Liver (tissue), 9 donors: ENCODE measurements around the gene ZC3H6. TPM values are rescaled to one million over a fixed set of nuclear protein-coding genes. Genes with fewer than 3 reads are reported as not detected.

Experiments used
- DNase-seq: peaks from one replicate; pipeline ENCODE4 v3.0.0-alpha.2; 2017; ENCODE audit warnings: low spot score
- H3K27ac ChIP-seq, 2 donors: one replicate each; pipeline ENCODE4 v1.7.0; 2013; ENCODE audit warnings: inconsistent platforms in 2 of 2, low read length in 2 of 2, control low read depth in 1 of 2, low read depth in 1 of 2, mild to moderate bottlenecking in 1 of 2
- H3K27me3 ChIP-seq, 4 donors: one replicate each; pipeline versions ENCODE4 v1.6.1 to v1.7.0; 2013; ENCODE audit warnings: low read length in 3 of 4, inconsistent platforms in 1 of 4, mild to moderate bottlenecking in 1 of 4, moderate library complexity in 1 of 4; ENCODE audit not compliant: control insufficient read depth in 4 of 4, insufficient read depth in 4 of 4
- H3K36me3 ChIP-seq, 4 donors: one replicate each; pipeline versions ENCODE4 v1.6.1 to v1.7.0; 2013; ENCODE audit warnings: low read length in 3 of 4, mild to moderate bottlenecking in 3 of 4, low read depth in 1 of 4, moderate library complexity in 1 of 4; ENCODE audit not compliant: control insufficient read depth in 4 of 4, insufficient read depth in 3 of 4
- H3K4me1 ChIP-seq, 4 donors: one replicate each; pipeline versions ENCODE4 v1.6.1 to v1.7.0; 2013; ENCODE audit warnings: low read length in 3 of 4, mild to moderate bottlenecking in 3 of 4, moderate library complexity in 1 of 4; ENCODE audit not compliant: control insufficient read depth in 4 of 4, insufficient read depth in 4 of 4
- H3K4me3 ChIP-seq, 3 donors: one replicate each; pipeline versions ENCODE4 v1.6.1 to v1.7.0; 2013; ENCODE audit warnings: low read length in 3 of 3, control low read depth in 1 of 3, low read depth in 1 of 3, mild to moderate bottlenecking in 1 of 3
- H3K9ac ChIP-seq, 2 donors: one replicate each; pipeline ENCODE4 v1.7.0; 2013; ENCODE audit warnings: low read length in 2 of 2, mild to moderate bottlenecking in 2 of 2, moderate library complexity in 2 of 2, control low read depth in 1 of 2, low read depth in 1 of 2
- H3K9me3 ChIP-seq, 4 donors: one replicate each; pipeline versions ENCODE4 v1.6.1 to v1.7.0; 2013; ENCODE audit warnings: low read length in 3 of 4; ENCODE audit not compliant: control insufficient read depth in 4 of 4
- ATF3 ChIP-seq: IDR thresholded peaks from 2 replicates; pipeline ENCODE4 v1.6.1; 2016; ENCODE audit warnings: antibody characterized with exemption
- CTCF ChIP-seq: fragments of 150-350 bp; IDR thresholded peaks from 2 replicates; pipeline ENCODE4 v1.5.1; 2017; ENCODE audit warnings: improper control_type of control experiment, low read depth, low read length; ENCODE audit not compliant: missing input control
- EGR1 ChIP-seq, 2 donors: IDR thresholded peaks; 2 replicates each; pipeline ENCODE4 v1.6.1; 2016 to 2018; ENCODE audit warnings: antibody characterized with exemption in 2 of 2, low read depth in 2 of 2
- FOXA1 ChIP-seq: IDR thresholded peaks from 2 replicates; pipeline ENCODE4 v1.6.1; 2016; ENCODE audit warnings: antibody characterized with exemption
- FOXA2 ChIP-seq: IDR thresholded peaks from 2 replicates; pipeline ENCODE4 v1.6.1; 2016; ENCODE audit warnings: antibody characterized with exemption
- HNF4A ChIP-seq, 2 donors: conservative IDR thresholded peaks; 2 replicates each; pipeline ENCODE4 v1.6.1; 2016; ENCODE audit warnings: antibody characterized with exemption in 2 of 2, mild to moderate bottlenecking in 2 of 2
- HNF4G ChIP-seq: IDR thresholded peaks from 2 replicates; pipeline ENCODE4 v1.6.1; 2016; ENCODE audit warnings: antibody characterized with exemption
- JUND ChIP-seq, 2 donors: IDR thresholded peaks; 2 replicates each; pipeline ENCODE4 v1.6.1; 2016; ENCODE audit warnings: antibody characterized with exemption in 2 of 2
- MAX ChIP-seq: IDR thresholded peaks from 2 replicates; pipeline ENCODE4 v1.6.1; 2016; ENCODE audit warnings: antibody characterized with exemption
- NR2F2 ChIP-seq: IDR thresholded peaks from 2 replicates; pipeline ENCODE4 v1.6.1; 2016; ENCODE audit warnings: antibody characterized with exemption
- RAD21 ChIP-seq, 2 donors: IDR thresholded peaks; 2 replicates each; pipeline ENCODE4 v1.6.1; 2016; ENCODE audit warnings: antibody characterized with exemption in 2 of 2, mild to moderate bottlenecking in 2 of 2
- REST ChIP-seq: IDR thresholded peaks from 2 replicates; pipeline ENCODE4 v1.6.1; 2016; ENCODE audit warnings: antibody characterized with exemption, mild to moderate bottlenecking
- RXRA ChIP-seq, 2 donors: IDR thresholded peaks; 2 replicates each; pipeline ENCODE4 v1.6.1; 2017 to 2018; ENCODE audit warnings: antibody characterized with exemption in 2 of 2, mild to moderate bottlenecking in 1 of 2
- TAF1 ChIP-seq: conservative IDR thresholded peaks from 2 replicates; pipeline ENCODE4 v1.6.1; 2016; ENCODE audit warnings: antibody characterized with exemption, mild to moderate bottlenecking
- ZBTB33 ChIP-seq: IDR thresholded peaks from 2 replicates; pipeline ENCODE4 v1.6.1; 2016; ENCODE audit warnings: antibody characterized with exemption
- WGBS: extraction: QIAGEN DNeasy Blood & Tissue Kit; methylation state at CpG from one replicate; pipeline ENCODE4 v1.1.7; 2013; 5-methylcytosine and 5-hydroxymethylcytosine counted together
- polyA plus RNA-seq, 2 donors: library from polyadenylated mRNA; stranded (reverse) in 1 of 2; unstranded in 1 of 2; fragments of 200-250 nt in 1 of 2; fragments of >200 nt in 1 of 2; fragmentation: Nextera tagmentation in 1 of 2; extraction: Ambion mirVana in 1 of 2; gene quantifications; one replicate each; pipeline versions ENCODE4 v1.2.1 to v1.2.3, GENCODE V29; 2013 to 2015
- total RNA-seq, 2 donors: library from RNA; depleted of rRNA; stranded (reverse); fragments of >200 nt; gene quantifications; one replicate each; pipeline ENCODE4 v1.2.3, GENCODE V29; 2014
- donor health status: healthy.
- donor health status: healthy.
- donor health status: healthy.
- donor health status: healthy.
- donor health status: healthy.

ZC3H6 gene
- total and polyA plus RNA-seq, 4 donors, result 0.32 to 5.8 (median 2.3) TPM

- peaks cover 0 to 9% (median under 1%) of the 10 kb centered on the region in 4 donors for H3K4me1 ChIP-seq
- no peaks in the 10 kb centered on the region for H3K36me3 ChIP-seq
- TF ChIP-seq RAD21 (IDR thresholded peaks at IDR 0.05) (no peak), FOXA1 (no peak), ATF3 (no peak), ZBTB33 (no peak), HNF4A (conservative IDR thresholded peaks at IDR 0.05) (no peak)
- WGBS, result 88% methylated on average over 5 of the region's 5 CpGs
- no peak overlapping the region for H3K27ac ChIP-seq
- no peaks in the 10 kb centered on the region for H3K27me3 ChIP-seq
- DNase-seq, result no peak
- H3K4me3 ChIP-seq, result no peak overlapping the region
- H3K9me3 ChIP-seq, result no peaks in the 10 kb centered on the region
- H3K9ac ChIP-seq, result no peak overlapping the region
These were observed 2.7 kb upstream of the ZC3H6 start for GRCh38 chr2:112272669-112273068.

- Histone ChIP-seq H3K4me1 (peaks cover 0 to 13% (median under 1%) of the 10 kb centered on the region in 4 donors), H3K9me3 (no peaks in the 10 kb centered on the region), H3K4me3 (no peak overlapping the region), H3K9ac (no peak overlapping the region), H3K27me3 (no peaks in the 10 kb centered on the region), H3K36me3 (no peaks in the 10 kb centered on the region), H3K27ac (no peak overlapping the region)
- DNase-seq, result no peak
- WGBS, result 95% methylated on average over 5 of the region's 5 CpGs
- TF ChIP-seq TAF1, result no peak
- TF ChIP-seq FOXA2, result no peak
- TF ChIP-seq MAX, result no peak
- TF ChIP-seq NR2F2, result no peak
- TF ChIP-seq CTCF, result no peak
- TF ChIP-seq RAD21 (IDR thresholded peaks at IDR 0.05), result no peak
These were observed 2.0 kb upstream of the ZC3H6 start for GRCh38 chr2:112273349-112273748.

GRCh38 chr2:112275887-112276773, 733 bp downstream of the ZC3H6 start:
- peak overlapping the region; percentile 99 to 100 for H3K27ac ChIP-seq
- no peaks in the 10 kb centered on the region for H3K36me3 ChIP-seq
- WGBS, result under 1% methylated on average over 66 of the region's 66 CpGs
- peak overlapping the region; percentile 65 to 94 (median 83) for H3K4me3 ChIP-seq
- H3K9me3 ChIP-seq, result no peaks in the 10 kb centered on the region
- DNase-seq, result peak; percentile 87
- peaks cover 0 to 13% (median under 1%) of the 10 kb centered on the region in 4 donors for H3K4me1 ChIP-seq
- H3K27me3 ChIP-seq, result no peaks in the 10 kb centered on the region
- H3K9ac ChIP-seq, result peak overlapping the region; percentile 93 to 96
- no peak for TF ChIP-seq FOXA2
- peak; percentile 34 to 52 for TF ChIP-seq RXRA (IDR thresholded peaks at IDR 0.05)
- TF ChIP-seq REST, result no peak
- TF ChIP-seq MAX, result no peak
- TF ChIP-seq ZBTB33, result peak; percentile 21
- TF ChIP-seq EGR1 (IDR thresholded peaks at IDR 0.05; ENCODE audit: low read depth in 2 of 2), result peak in 1 of 2 donors; percentile 34
- TF ChIP-seq JUND (IDR thresholded peaks at IDR 0.05), result no peak
- TF ChIP-seq FOXA1, result peak; percentile 29
- no peak for TF ChIP-seq HNF4G
- peak in 1 of 2 donors; percentile 45 for TF ChIP-seq RAD21 (IDR thresholded peaks at IDR 0.05)
